ENCODE data around the gene KRTAP24-1. TPM values are rescaled to one million over a fixed set of nuclear protein-coding genes. Genes with fewer than 3 reads are reported as not detected.

KRTAP24-1 gene
- total and polyA plus RNA-seq, 4 donors, result not detected

GRCh38 chr21:30326390-30326789 lies 43.6 kb upstream of the KRTAP24-1 start (continued):
- no peak for TF ChIP-seq REST (IDR thresholded peaks at IDR 0.05)
- TF ChIP-seq, protein P1, sequence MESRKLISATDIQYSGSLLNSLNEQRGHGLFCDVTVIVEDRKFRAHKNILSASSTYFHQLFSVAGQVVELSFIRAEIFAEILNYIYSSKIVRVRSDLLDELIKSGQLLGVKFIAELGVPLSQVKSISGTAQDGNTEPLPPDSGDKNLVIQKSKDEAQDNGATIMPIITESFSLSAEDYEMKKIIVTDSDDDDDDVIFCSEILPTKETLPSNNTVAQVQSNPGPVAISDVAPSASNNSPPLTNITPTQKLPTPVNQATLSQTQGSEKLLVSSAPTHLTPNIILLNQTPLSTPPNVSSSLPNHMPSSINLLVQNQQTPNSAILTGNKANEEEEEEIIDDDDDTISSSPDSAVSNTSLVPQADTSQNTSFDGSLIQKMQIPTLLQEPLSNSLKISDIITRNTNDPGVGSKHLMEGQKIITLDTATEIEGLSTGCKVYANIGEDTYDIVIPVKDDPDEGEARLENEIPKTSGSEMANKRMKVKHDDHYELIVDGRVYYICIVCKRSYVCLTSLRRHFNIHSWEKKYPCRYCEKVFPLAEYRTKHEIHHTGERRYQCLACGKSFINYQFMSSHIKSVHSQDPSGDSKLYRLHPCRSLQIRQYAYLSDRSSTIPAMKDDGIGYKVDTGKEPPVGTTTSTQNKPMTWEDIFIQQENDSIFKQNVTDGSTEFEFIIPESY (IDR thresholded peaks at IDR 0.05), result no peak

GRCh38 chr21:30320215-30320614 lies 37.5 kb upstream of the KRTAP24-1 start, which contains the start of gene KRTAP26-1:
TSS of gene KRTAP26-1 (minus strand) at chr21:30320315. CDS start at chr21:30320035, 280 bp downstream.
- no peaks in the 10 kb centered on the region for H3K9me3 ChIP-seq (ENCODE audit: control insufficient read depth in 4 of 4, low read length in 3 of 4)
- no peak within 1 kb of the TSS for H3K9ac ChIP-seq (ENCODE audit: low read depth in 1 of 2, low read length in 2 of 2)
- 86% methylated on average over 2 of the region's 2 CpGs for WGBS
- no peaks in the 10 kb centered on the region for H3K4me1 ChIP-seq (ENCODE audit: control insufficient read depth in 4 of 4, insufficient read depth in 4 of 4, low read length in 3 of 4)
- DNase-seq (ENCODE audit: low spot score), result no peak
- no peak within 1 kb of the TSS for H3K27ac ChIP-seq (ENCODE audit: low read depth in 1 of 2, low read length in 2 of 2)
- peaks cover 0 to 5% (median 0%) of the 10 kb centered on the region in 4 donors for H3K27me3 ChIP-seq (ENCODE audit: control insufficient read depth in 4 of 4, insufficient read depth in 4 of 4, low read length in 3 of 4)
- H3K36me3 ChIP-seq (ENCODE audit: control insufficient read depth in 4 of 4, insufficient read depth in 3 of 4, low read depth in 1 of 4, low read length in 3 of 4), result no peaks in the 10 kb centered on the region
- no peak within 1 kb of the TSS for H3K4me3 ChIP-seq (ENCODE audit: low read depth in 1 of 3, low read length in 3 of 3)
- no peak for TF ChIP-seq FOXA2 (IDR thresholded peaks at IDR 0.05)
- TF ChIP-seq RXRA (IDR thresholded peaks at IDR 0.05), result no peak
- TF ChIP-seq, protein P2, sequence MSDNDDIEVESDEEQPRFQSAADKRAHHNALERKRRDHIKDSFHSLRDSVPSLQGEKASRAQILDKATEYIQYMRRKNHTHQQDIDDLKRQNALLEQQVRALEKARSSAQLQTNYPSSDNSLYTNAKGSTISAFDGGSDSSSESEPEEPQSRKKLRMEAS (IDR thresholded peaks at IDR 0.05), result no peak
- TF ChIP-seq FOXA1 (IDR thresholded peaks at IDR 0.05), result no peak
- TF ChIP-seq, protein P3, sequence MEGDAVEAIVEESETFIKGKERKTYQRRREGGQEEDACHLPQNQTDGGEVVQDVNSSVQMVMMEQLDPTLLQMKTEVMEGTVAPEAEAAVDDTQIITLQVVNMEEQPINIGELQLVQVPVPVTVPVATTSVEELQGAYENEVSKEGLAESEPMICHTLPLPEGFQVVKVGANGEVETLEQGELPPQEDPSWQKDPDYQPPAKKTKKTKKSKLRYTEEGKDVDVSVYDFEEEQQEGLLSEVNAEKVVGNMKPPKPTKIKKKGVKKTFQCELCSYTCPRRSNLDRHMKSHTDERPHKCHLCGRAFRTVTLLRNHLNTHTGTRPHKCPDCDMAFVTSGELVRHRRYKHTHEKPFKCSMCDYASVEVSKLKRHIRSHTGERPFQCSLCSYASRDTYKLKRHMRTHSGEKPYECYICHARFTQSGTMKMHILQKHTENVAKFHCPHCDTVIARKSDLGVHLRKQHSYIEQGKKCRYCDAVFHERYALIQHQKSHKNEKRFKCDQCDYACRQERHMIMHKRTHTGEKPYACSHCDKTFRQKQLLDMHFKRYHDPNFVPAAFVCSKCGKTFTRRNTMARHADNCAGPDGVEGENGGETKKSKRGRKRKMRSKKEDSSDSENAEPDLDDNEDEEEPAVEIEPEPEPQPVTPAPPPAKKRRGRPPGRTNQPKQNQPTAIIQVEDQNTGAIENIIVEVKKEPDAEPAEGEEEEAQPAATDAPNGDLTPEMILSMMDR (IDR thresholded peaks at IDR 0.05; ENCODE audit: low read depth, low read length, missing input control), result no peak
- TF ChIP-seq SP1 (IDR thresholded peaks at IDR 0.05), result no peak
- no peak for TF ChIP-seq HNF4A (conservative IDR thresholded peaks at IDR 0.05)
- TF ChIP-seq HNF4G (IDR thresholded peaks at IDR 0.05), result no peak
- no peak for TF ChIP-seq EGR1 (IDR thresholded peaks at IDR 0.05; ENCODE audit: low read depth in 2 of 2)
- TF ChIP-seq, protein P1 (IDR thresholded peaks at IDR 0.05), result no peak

Data from liver (tissue), 9 donors.